Measurements from ENCODE around the gene FGFBP2. TPM values are rescaled to one million over a fixed set of nuclear protein-coding genes. Genes with fewer than 3 reads are reported as not detected.
A peak's percentile ranks its signal among the peaks of the same experiment; 100 is the strongest.

Gene FGFBP2
- total and polyA plus RNA-seq, 5 experiments from 2014 or later, result 6.0 to 118 (median 13.3) TPM

DNA sequence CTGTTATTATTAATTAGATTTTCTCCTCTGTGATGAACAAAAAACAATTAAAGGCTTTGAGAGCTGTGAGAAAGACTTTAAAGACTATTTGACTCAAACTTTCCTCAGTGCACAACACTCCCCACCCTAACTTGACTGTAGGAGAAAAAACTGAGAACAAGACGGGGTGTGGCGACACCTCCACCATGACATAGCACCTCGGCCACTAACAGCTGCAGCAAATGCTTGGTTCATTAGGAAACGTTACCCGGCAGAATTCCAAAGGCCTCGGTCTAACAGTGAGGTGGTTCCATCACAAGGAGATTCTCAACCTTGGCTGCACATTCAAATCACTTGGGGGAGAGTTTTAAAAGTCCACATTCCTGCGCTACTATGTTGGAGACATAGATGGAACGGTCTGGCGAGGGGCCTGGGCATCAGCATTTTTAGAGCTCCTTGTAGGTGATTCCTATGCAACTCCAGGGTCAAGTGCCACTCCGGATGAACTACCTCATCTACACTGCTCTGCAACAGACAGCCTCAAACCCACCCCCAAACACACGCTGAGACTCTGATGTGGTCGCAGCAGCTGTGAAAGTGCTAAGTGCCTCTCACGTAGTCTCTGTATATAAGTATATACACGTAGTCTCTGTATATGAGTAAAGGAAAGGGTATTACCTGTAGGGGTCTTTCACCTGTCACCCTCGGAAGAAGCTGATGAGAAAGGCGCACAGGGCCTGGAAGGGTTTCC lies 1.0 kb downstream of the FGFBP2 start:
- peak; percentile 39 to 56 for ATAC-seq
- DNase-seq, result peak in 7 of 10 donors; percentile 9 to 68 (median 61)
- POLR2A ChIA-PET, result interaction anchor here (0.7 to 2.0 kb wide), 4 partner anchors 40 to 306 kb away, joined by 3 to 7 read pairs (median 5); partner anchors contain the start of gene FBXL5
- H3K27ac Mint-ChIP-seq, result peak overlapping the region; percentile 5 to 96 (median 74)
- peaks cover 0 to 8% (median 0%) of the 10 kb centered on the region in 9 donors for H3K9me3 Mint-ChIP-seq
- no peaks in the 10 kb centered on the region for H3K36me3 Mint-ChIP-seq
- peaks cover 0 to 2% (median 0%) of the 10 kb centered on the region in 5 donors for H3K27me3 Mint-ChIP-seq
- peaks cover 16 to 36% (median 29%) of the 10 kb centered on the region in 4 donors for H3K4me1 Mint-ChIP-seq
- H3K4me3 Mint-ChIP-seq, result peak overlapping the region; percentile 58 to 85 (median 80)

DNA sequence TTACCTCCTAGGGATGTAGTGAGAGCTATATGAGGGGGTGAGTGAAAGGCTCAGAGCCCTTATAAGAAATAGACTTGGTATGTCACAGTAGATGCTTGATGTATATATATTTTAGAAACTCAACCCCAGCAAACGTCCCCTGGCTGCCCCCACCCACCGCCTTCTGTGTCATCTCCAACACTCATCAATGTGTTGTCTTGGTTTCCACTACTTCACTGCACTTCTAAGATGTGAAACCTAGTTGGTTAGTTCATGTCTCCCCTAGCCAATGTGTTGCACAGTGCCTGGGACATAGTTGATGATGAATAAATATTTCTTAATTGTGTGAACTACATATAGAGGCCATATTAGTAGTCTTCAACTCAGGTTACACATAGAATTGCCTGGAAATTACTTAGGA lies 4.4 kb downstream of the FGFBP2 start:
- no peak for ATAC-seq
- H3K27me3 Mint-ChIP-seq, result no peaks in the 10 kb centered on the region
- no peaks in the 10 kb centered on the region for H3K36me3 Mint-ChIP-seq
- POLR2A ChIA-PET, result no interaction called here
- no peak overlapping the region for H3K4me3 Mint-ChIP-seq
- H3K27ac Mint-ChIP-seq, result no peak overlapping the region
- peaks cover 12 to 35% (median 26%) of the 10 kb centered on the region in 4 donors for H3K4me1 Mint-ChIP-seq
- H3K9me3 Mint-ChIP-seq, result peaks cover 0 to 9% (median 0%) of the 10 kb centered on the region in 9 donors
- no peak for DNase-seq

DNA sequence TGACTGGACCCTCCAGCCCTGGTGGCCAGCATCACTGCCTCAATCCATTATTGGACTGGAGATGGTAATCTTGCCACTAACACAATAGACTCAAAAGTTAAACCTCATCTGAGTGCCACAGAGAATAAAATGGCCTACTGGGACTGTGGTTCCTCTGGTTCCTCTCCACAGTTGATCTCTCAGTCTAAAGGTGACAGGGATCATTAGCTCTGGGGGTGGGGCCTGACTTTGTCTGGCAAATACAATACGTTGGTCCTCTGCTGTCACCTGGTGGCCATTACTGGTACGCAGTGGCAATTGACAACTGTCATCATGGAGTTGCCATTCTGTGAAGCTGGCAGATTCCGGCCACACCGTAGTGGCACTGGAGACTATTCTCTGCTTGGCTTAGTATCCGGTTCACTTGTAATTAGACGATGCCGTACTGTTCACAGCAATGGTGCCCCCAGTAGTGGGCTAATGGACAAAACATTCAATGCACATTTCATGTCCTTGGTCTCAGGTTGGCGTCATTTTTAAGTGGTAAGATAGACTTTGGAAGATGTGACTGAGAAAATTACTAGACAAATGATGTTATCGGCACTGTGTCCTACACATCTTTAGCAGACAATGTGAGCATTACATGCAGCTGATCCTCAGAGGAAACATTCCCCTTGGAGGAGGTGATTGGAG lies 6.7 kb downstream of the FGFBP2 start:
- DNase-seq, result peak; percentile 46 to 89 (median 71)
- H3K4me3 Mint-ChIP-seq, result no peak overlapping the region
- peaks cover 0 to 12% (median 0%) of the 10 kb centered on the region in 9 donors for H3K9me3 Mint-ChIP-seq
- H3K27me3 Mint-ChIP-seq, result no peaks in the 10 kb centered on the region
- POLR2A ChIA-PET, result no interaction called here
- H3K4me1 Mint-ChIP-seq, result peaks cover 0 to 14% (median 7%) of the 10 kb centered on the region in 4 donors
- H3K27ac Mint-ChIP-seq, result peak overlapping the region in 1 of 10 donors; percentile 70
- peaks cover 0 to 2% (median 0%) of the 10 kb centered on the region in 3 donors for H3K36me3 Mint-ChIP-seq
- ATAC-seq, result peak; percentile 89 to 96

DNA sequence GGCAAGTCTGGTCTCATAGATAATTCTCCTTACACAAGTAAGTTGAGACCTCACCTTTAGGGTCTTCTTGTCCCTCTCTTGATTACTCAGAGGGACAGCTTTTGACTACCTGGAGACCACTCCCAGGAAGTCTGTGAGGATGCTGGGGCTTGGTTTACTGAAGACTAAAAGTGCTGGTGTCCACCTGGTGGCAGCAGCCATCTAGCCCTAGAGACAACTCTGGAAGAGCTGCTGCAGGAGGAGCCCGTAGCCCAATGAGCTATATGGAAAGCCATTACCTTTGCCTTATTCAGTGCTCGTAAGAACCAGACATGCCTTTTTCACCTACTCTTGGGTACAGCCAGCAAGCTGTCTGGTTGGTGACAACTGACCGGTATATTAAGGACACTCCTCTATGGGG lies 7.3 kb downstream of the FGFBP2 start:
- Mint-ChIP-seq H3K27me3 (no peaks in the 10 kb centered on the region), H3K27ac (no peak overlapping the region), H3K9me3 (peaks cover 0 to 12% (median 0%) of the 10 kb centered on the region in 9 donors), H3K36me3 (peaks cover 0 to 2% (median 0%) of the 10 kb centered on the region in 3 donors), H3K4me1 (peaks cover 0 to 12% (median 4%) of the 10 kb centered on the region in 4 donors), H3K4me3 (no peak overlapping the region)
- POLR2A ChIA-PET, result no interaction called here
- no peak for ATAC-seq
- no peak for DNase-seq

DNA sequence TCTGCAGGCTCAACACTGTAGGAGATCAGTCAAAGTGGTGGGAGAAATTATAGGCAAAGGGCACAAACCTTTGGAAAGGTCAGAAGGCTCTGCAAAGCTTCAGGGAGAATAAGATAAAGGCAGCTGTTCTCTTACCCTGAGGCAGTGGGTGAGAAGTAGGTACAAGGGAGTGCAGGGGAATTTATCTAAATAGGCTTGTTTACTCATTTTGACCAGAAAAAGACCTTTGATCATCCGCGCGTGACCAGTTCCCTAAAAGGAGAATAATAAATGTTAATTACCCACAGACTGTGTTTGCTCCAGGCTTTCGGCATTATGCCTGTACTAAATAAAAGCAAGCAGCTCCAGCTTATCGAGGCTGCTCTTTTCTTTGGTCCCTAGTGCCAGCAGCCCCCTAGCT lies 9.3 kb downstream of the FGFBP2 start:
- peaks cover 0 to 12% (median 0%) of the 10 kb centered on the region in 9 donors for H3K9me3 Mint-ChIP-seq
- POLR2A ChIA-PET, result no interaction called here

DNA sequence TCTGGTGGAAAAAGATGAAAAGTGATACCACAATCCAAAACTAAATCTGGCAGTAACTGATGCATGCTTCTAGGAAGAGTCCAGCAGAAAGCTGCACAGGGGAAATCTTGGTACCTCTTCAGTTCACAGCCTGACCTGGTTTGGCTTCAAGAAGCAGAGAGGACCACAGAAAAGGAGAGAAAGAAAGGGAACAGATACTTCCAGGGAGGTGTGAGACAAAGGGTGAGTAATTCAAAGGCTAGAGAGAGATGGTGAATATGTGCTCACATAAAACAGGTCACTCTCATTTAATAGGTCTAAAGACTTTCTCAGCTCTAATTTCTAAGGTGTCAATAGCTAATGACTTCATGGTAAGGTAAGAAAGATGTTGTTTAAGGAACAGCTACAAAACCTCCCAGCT lies 11.2 kb downstream of the FGFBP2 start:
- peaks cover 0 to 2% (median 0%) of the 10 kb centered on the region in 3 donors for H3K36me3 Mint-ChIP-seq
- DNase-seq, result no peak
- H3K27ac Mint-ChIP-seq, result no peak overlapping the region
- no peaks in the 10 kb centered on the region for H3K27me3 Mint-ChIP-seq
- no peak for ATAC-seq
- POLR2A ChIA-PET, result no interaction called here
- no peak overlapping the region for H3K4me3 Mint-ChIP-seq
- peaks cover 0 to 8% (median 4%) of the 10 kb centered on the region in 4 donors for H3K4me1 Mint-ChIP-seq
- peaks cover 0 to 12% (median 0%) of the 10 kb centered on the region in 9 donors for H3K9me3 Mint-ChIP-seq

More for the DNA sequence above, 9.3 kb downstream of the FGFBP2 start:
- DNase-seq, result no peak
- Mint-ChIP-seq H3K4me1 (peaks cover 0 to 9% (median 4%) of the 10 kb centered on the region in 4 donors), H3K27me3 (no peaks in the 10 kb centered on the region), H3K4me3 (no peak overlapping the region), H3K27ac (no peak overlapping the region), H3K36me3 (peaks cover 0 to 2% (median 0%) of the 10 kb centered on the region in 3 donors)
- ATAC-seq, result no peak

DNA sequence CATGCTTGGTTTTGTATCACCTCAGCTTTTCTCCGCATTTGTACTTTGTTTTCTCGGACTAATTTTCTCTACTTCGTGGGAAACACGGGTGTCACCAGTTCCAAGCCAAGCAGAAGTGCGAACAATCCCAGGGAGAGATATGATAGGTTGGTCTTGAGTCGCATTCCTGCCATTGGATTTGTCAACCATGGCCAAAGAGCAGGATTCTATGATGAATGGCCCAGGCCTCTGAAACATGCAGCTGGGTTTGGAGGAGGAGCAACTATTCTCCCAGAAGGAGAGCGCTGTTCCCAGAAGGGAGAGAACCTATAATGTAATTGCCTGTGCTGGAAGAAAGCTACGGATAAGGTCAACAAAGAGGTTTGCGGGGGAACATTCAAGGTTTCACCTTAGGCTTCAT lies 14.1 kb downstream of the FGFBP2 start:
- H3K36me3 Mint-ChIP-seq, result peaks cover 0 to 2% (median 0%) of the 10 kb centered on the region in 3 donors
- DNase-seq, result no peak
- peaks cover 0 to 5% (median 0%) of the 10 kb centered on the region in 9 donors for H3K9me3 Mint-ChIP-seq
- no peaks in the 10 kb centered on the region for H3K27me3 Mint-ChIP-seq
- POLR2A ChIA-PET, result no interaction called here
- no peak overlapping the region for H3K27ac Mint-ChIP-seq
- ATAC-seq, result no peak
- no peak overlapping the region for H3K4me3 Mint-ChIP-seq
- H3K4me1 Mint-ChIP-seq, result peaks cover 0 to 4% (median 2%) of the 10 kb centered on the region in 4 donors

DNA sequence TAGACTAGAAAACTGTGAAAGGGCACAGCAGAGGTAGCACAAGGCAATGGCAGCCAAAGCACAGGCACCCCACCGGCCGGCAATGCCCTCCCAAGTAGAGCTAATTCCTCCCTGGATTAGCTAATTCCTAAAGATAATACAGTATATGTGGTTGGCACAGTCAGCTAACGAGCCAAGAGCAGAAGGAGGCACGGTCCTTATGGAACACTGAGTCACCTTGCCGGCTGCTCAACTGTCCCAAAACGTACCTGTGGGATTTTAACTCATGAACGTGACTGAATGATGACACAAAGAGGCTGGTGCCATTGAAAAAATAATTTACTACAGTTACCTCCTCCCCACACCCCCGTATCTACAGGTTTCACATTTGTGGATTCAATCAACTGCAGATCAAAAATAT lies 15.3 kb downstream of the FGFBP2 start:
- no peaks in the 10 kb centered on the region for H3K27me3 Mint-ChIP-seq

DNA sequence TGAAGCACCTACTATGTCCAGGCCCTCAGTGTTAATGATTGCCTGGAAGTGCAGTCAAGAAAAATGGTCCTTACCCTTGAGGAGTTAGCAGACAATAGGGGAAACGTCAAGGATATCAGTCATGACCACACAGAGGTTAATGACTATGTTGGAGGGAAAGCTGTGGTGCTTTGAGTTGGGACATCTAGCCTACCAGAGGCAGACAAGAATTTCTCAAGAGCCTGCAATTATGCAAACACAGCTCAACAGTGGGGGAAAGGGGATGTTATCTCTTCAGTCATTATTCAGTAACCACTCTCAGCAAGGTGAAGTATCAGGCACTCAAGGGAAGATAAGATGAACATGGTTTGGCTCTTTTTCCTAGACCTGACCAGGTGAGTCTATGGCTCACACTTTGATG lies 17.5 kb downstream of the FGFBP2 start:
- ATAC-seq (no peak), DNase-seq (no peak)
- peaks cover 0 to 4% (median 2%) of the 10 kb centered on the region in 4 donors for H3K4me1 Mint-ChIP-seq
- no peak overlapping the region for H3K4me3 Mint-ChIP-seq
- no peaks in the 10 kb centered on the region for H3K9me3 Mint-ChIP-seq
- no peaks in the 10 kb centered on the region for H3K36me3 Mint-ChIP-seq
- H3K27ac Mint-ChIP-seq, result no peak overlapping the region
- H3K27me3 Mint-ChIP-seq, result peaks cover 0 to 5% (median 0%) of the 10 kb centered on the region in 5 donors
- POLR2A ChIA-PET, result no interaction called here

More for the DNA sequence above, 15.3 kb downstream of the FGFBP2 start:
- POLR2A ChIA-PET, result no interaction called here
- Mint-ChIP-seq H3K4me1 (peaks cover 0 to 4% (median 2%) of the 10 kb centered on the region in 4 donors), H3K4me3 (no peak overlapping the region), H3K27ac (no peak overlapping the region), H3K36me3 (no peaks in the 10 kb centered on the region), H3K9me3 (no peaks in the 10 kb centered on the region)
- no peak for DNase-seq
- ATAC-seq, result no peak

DNA sequence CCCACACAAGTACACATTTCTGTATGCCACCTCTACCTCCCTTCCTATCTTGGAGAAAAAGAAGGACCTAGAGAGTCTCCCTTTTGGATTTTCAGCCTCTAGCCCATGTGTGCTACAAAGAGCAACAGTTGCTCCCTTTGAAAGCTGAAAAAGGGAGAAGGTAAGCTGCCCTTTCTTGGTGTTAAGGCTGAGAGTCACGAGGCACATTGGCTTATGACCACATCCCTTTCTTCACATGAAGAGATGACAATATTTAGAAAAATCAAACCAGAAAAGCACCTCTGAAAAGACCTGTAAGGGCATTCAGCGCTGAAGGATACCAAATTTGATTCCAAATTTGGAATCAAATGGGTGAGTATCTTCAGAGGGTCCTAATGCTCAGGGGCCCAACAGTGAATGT lies 18.1 kb downstream of the FGFBP2 start:
- ATAC-seq (no peak), DNase-seq (peak in 1 of 10 donors; percentile 18)
- H3K27me3 Mint-ChIP-seq, result peaks cover 0 to 9% (median 3%) of the 10 kb centered on the region in 5 donors

DNA sequence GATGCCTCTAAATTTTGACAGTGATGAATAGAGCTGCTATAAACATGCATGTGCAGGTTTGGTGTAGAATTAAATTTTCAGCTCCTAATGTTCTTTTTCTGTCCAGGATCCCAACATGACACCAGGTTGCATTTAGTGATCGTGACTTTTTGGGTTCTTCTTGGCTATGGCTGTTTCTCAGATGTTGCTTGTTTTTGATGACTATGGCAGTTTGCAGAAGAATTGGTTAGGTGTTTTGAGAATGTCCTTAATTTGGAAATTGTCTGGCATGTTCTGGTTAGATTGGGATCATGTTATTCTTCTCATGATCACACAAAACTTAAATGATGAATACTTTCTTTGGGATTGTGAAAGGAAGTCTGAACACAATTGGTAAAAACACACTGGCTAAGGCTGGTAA lies 20.7 kb downstream of the FGFBP2 start:
- ATAC-seq (no peak), DNase-seq (no peak)
- Mint-ChIP-seq H3K36me3 (no peaks in the 10 kb centered on the region), H3K4me1 (peaks cover 0 to 4% (median 2%) of the 10 kb centered on the region in 4 donors), H3K4me3 (no peak overlapping the region), H3K27me3 (peaks cover 0 to 9% (median 3%) of the 10 kb centered on the region in 5 donors), H3K27ac (no peak overlapping the region), H3K9me3 (no peaks in the 10 kb centered on the region)
- POLR2A ChIA-PET, result no interaction called here

More for the DNA sequence above, 18.1 kb downstream of the FGFBP2 start:
- no peak overlapping the region for H3K27ac Mint-ChIP-seq
- H3K4me1 Mint-ChIP-seq, result peaks cover 0 to 4% (median 2%) of the 10 kb centered on the region in 4 donors
- H3K9me3 Mint-ChIP-seq, result no peaks in the 10 kb centered on the region
- H3K36me3 Mint-ChIP-seq, result no peaks in the 10 kb centered on the region
- POLR2A ChIA-PET, result interaction anchor here (0.6 kb wide), 1 partner anchor 229 kb away, joined by 3 read pairs; no protein-coding TSS in a partner anchor
- H3K4me3 Mint-ChIP-seq, result no peak overlapping the region

DNA sequence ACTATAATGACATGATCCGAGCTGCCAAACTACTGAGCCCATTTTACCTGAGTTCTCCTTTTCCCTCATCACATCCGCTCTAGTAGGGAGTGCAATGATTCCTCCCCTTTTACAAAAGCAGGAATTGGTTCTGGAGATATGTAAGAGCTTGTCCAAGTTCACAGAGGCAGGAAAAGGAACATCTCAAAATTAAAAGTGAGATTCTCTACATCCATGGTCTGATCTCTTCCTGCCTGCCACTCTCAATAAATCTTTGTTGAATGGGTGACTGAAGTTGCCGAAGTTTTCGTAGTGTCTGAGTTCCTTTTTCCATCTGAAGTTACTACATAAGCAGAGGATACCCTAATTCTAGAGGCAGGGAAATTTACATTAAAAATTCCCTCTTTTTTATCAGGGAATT lies 24.3 kb downstream of the FGFBP2 start, which contains the start of gene FGFBP1:
TSS of gene FGFBP1 (minus strand) at position 101 of the 400 bp plus-strand sequence. CDS start 2,108 bp downstream, outside the sequence.
- ATAC-seq, result no peak
- POLR2A ChIA-PET, result no interaction called here
- peaks cover 0 to 14% (median 12%) of the 10 kb centered on the region in 5 donors for H3K27me3 Mint-ChIP-seq

DNA sequence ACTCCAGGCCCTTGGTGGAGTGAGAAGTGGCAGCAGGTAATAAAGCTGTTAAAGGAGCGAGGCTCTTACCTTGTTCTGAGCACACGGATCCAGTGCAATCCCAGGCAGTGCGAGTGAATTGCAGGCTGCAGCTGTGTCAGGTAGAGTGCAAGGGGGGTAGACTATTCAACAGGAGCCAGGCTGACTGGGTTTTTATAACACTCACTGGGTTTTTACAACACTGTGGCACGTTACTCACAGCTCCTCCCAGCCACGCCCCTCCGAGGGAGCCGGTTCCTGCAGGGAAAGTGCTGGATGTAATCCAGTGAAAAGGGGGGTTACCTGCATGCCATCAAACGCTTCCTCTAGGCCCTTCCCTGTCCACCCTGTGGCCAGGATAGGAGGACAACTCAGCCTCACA lies 24.8 kb downstream of the FGFBP2 start:
- Mint-ChIP-seq H3K27ac (peak overlapping the region in 1 of 10 donors; percentile 9), H3K9me3 (no peaks in the 10 kb centered on the region), H3K27me3 (peaks cover 0 to 14% (median 12%) of the 10 kb centered on the region in 5 donors), H3K4me1 (no peaks in the 10 kb centered on the region), H3K36me3 (no peaks in the 10 kb centered on the region), H3K4me3 (no peak overlapping the region)
- no peak for ATAC-seq
- POLR2A ChIA-PET, result no interaction called here
- DNase-seq, result no peak

More for the DNA sequence above, 24.3 kb downstream of the FGFBP2 start, which contains the start of gene FGFBP1:
- Mint-ChIP-seq H3K4me3 (no peak within 1 kb of the TSS), H3K36me3 (no peaks in the 10 kb centered on the region), H3K4me1 (no peaks in the 10 kb centered on the region), H3K9me3 (no peaks in the 10 kb centered on the region), H3K27ac (peak within 1 kb of the TSS in 1 of 10 donors; percentile 9)
- no peak for DNase-seq

Data from naive thymus-derived CD8-positive, alpha-beta T cell (primary cell).